A549 treated with AZD9567 at 1 μM for 4 hours (cell line): ENCODE measurements around the gene MAFB. TPM values are rescaled to one million over a fixed set of nuclear protein-coding genes. Genes with fewer than 3 reads are reported as not detected.

Experiments
- total RNA-seq: library from RNA; stranded (reverse); fragments of 200-300 nt; extraction: Qiagen RNA extraction; gene quantifications from 5 replicates; pipeline ENCODE4 v1.2.3, GENCODE V29; 2022; ENCODE audit not compliant: insufficient read depth

MAFB gene
- total RNA-seq: 0.09 to 0.22 TPM (median 0.12 TPM) in 4 of 5 replicates, not detected in the other

GRCh38 chr20:40689100-40689942, at the start of gene MAFB:
Gene MAFB (minus strand): TSS chr20:40689236. CDS start chr20:40688850, 386 bp downstream.

